ENCODE data around the gene DSE.

- no peak for TF ChIP-seq CTCF (IDR thresholded peaks at IDR 0.05)
- TF ChIP-seq TCF7L2 (IDR thresholded peaks at IDR 0.05; ENCODE audit: low read depth, low read length) = no peak
- TF ChIP-seq REST (IDR thresholded peaks at IDR 0.05; ENCODE audit: insufficient read depth in 1 of 2, low read depth in 2 of 2, low read length in 1 of 2) = no peak
- TF ChIP-seq SIN3A (IDR thresholded peaks at IDR 0.05; ENCODE audit: borderline replicate concordance, insufficient read depth, low read depth, low read length) = no peak
- TF ChIP-seq POLR2AphosphoS5 (IDR thresholded peaks at IDR 0.05; ENCODE audit: low read depth, low read length) = no peak
Measured at GRCh38 chr6:116456927-116457326, 86.2 kb downstream of the DSE start.

All from Panc1 (cell line).